IPS-18c (cell line): ENCODE measurements around the gene HTT.

Source experiments
- H3K4me3 ChIP-seq: 2 replicates; pipeline ENCODE4 v1.7.0; 2013; ENCODE audit warnings: low read depth, mild to moderate bottlenecking, low read length, moderate library complexity; ENCODE audit not compliant: insufficient read depth
- H3K9me3 ChIP-seq: one replicate; pipeline ENCODE4 v1.6.1; 2013; ENCODE audit warnings: mild to moderate bottlenecking, low read length, moderate library complexity; ENCODE audit not compliant: control insufficient read depth, insufficient read depth

The HTT gene

GRCh38 chr4:3241898-3242524 is 167.5 kb downstream of the HTT start:
- Histone ChIP-seq H3K9me3 (no peaks in the 10 kb centered on the region), H3K4me3 (no peak overlapping the region)

GRCh38 chr4:3243136-3243780 is 168.8 kb downstream of the HTT start:
- Histone ChIP-seq H3K4me3 (no peak overlapping the region), H3K9me3 (no peaks in the 10 kb centered on the region)

GRCh38 chr4:3244002-3244401 is 169.5 kb downstream of the HTT start:
- Histone ChIP-seq H3K4me3 (no peak overlapping the region), H3K9me3 (no peaks in the 10 kb centered on the region)

- no peaks in the 10 kb centered on the region for H3K9me3 ChIP-seq
- no peak overlapping the region for H3K4me3 ChIP-seq
Measured at GRCh38 chr4:3244747-3245146, 170.3 kb downstream of the HTT start.

- Histone ChIP-seq H3K4me3 (no peak overlapping the region), H3K9me3 (no peaks in the 10 kb centered on the region)
Measured at GRCh38 chr4:3245676-3246075, 171.2 kb downstream of the HTT start.

GRCh38 chr4:3246458-3247398 is 172.2 kb downstream of the HTT start:
- Histone ChIP-seq H3K9me3 (no peaks in the 10 kb centered on the region), H3K4me3 (no peak overlapping the region)

- no peaks in the 10 kb centered on the region for H3K9me3 ChIP-seq
- H3K4me3 ChIP-seq = no peak overlapping the region
Measured at GRCh38 chr4:3247399-3248177, 173.1 kb downstream of the HTT start.

GRCh38 chr4:3248178-3248480 is 173.6 kb downstream of the HTT start:
- H3K4me3 ChIP-seq = no peak overlapping the region

GRCh38 chr4:3248811-3249661 is 174.6 kb downstream of the HTT start, which contains the start of gene MSANTD1:
Gene MSANTD1, plus strand, starts transcription at chr4:3249159. Its CDS starts 64 bp downstream, at chr4:3249223.
- Histone ChIP-seq H3K4me3 (no peak within 1 kb of the TSS), H3K9me3 (no peaks in the 10 kb centered on the region)

More at GRCh38 chr4:3248178-3248480, 173.6 kb downstream of the HTT start:
- H3K9me3 ChIP-seq = no peaks in the 10 kb centered on the region

GRCh38 chr4:3249711-3250437 is 175.4 kb downstream of the HTT start:
- Histone ChIP-seq H3K4me3 (no peak overlapping the region), H3K9me3 (no peaks in the 10 kb centered on the region)

GRCh38 chr4:3250438-3250955 is 176.0 kb downstream of the HTT start:
- no peaks in the 10 kb centered on the region for H3K9me3 ChIP-seq
- H3K4me3 ChIP-seq = no peak overlapping the region

GRCh38 chr4:3250956-3251690 is 176.6 kb downstream of the HTT start:
- H3K9me3 ChIP-seq = no peaks in the 10 kb centered on the region

GRCh38 chr4:3251691-3252479 is 177.4 kb downstream of the HTT start:
- no peak overlapping the region for H3K4me3 ChIP-seq
- H3K9me3 ChIP-seq = no peaks in the 10 kb centered on the region

More at GRCh38 chr4:3250956-3251690, 176.6 kb downstream of the HTT start:
- no peak overlapping the region for H3K4me3 ChIP-seq

- no peaks in the 10 kb centered on the region for H3K9me3 ChIP-seq
- H3K4me3 ChIP-seq = no peak overlapping the region
Measured at GRCh38 chr4:3252480-3252828, 178.0 kb downstream of the HTT start.
